Stimulated activated CD8-positive, alpha-beta memory T cell treated with anti-CD3 and anti-CD28 coated beads, Interleukin-15, amount 100 ng/mL, for 48 hours (primary cell): ENCODE results near the gene GLYR1.

Experiments used
- DNase-seq, 2 donors: peaks; one replicate each; pipeline ENCODE4 v3.0.0-alpha.2; 2020; ENCODE audit warnings: low read depth in 2 of 2

Gene GLYR1

DNA sequence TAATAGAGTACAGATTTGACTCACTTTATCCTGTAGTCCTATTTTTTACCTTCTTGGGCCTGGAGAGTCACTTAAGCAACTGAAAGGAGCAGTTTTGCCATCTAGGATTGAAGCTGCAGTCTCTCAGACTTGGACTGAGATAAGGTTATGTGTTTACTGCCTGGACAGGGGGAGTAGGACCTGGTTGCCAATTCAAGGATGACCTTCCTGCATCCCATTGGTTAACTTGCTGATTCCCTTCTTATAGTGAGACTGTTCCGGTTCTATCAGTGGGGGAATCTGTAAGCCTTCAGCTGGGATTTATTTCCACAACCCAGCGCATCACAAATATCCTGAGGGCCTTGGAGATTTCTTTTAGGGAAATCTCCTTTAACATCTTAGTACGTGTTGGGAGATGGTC is 3.1 kb upstream of the GLYR1 start:
- no peak for DNase-seq

DNA sequence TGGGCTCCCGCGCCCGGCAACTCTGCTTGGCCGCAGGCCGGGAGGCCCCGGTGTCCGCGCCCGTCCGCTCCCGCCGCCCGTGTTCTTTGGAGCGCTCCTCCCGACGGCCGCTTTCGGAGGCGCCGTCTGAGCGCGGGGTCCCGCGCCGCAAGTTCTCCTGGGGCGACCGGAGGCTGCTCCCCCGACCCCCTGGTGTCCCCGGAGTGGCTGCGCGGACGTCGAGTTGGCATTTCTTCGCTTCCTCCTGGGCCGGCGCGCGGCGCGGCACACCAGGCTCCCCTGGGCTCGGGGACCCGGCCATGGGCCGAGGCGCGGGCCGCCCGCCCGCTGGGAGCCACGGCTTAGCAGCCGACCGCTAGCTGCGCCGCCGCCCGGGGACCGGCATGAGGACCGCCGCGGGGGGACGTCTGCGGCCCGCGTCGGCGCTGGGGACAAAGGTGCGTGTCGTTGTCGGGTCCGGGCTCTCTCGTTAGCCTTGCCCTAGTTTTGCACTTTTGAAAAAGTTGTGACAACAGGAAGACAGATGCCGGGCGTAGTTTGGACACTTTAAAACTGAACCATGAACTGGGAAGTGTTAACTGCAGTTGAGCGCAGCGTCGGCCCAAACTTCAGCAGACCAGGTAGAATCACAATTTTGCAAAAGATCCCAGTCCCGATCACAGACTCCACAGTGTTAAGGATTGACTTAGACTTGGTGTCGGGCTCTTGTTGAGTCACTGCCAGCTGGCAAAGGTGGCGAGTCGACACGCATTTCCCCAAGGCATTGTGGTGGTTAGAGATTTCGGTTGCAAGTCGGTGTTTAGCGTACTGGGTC is 893 bp upstream of the GLYR1 start:
- DNase-seq, result peak; percentile 17 to 20

DNA sequence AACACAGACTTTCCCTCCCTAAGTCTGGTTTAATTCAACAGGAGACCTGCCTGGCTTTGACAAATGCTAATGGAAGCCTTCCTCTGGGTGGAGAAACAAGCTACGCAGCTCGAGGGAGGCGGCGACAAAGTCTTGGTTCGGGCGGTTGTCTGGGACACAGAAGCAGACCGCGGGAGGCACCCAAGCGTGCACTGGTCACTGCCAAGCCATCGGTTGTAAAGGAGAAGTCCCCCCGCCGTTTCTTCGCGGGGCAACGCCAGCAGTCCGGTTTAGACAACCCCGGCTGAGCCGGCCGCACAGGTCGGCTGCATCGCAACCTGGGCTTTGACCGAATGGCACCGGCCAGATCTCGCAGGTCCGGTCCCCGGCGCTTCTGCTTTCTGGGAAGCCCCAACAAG is 586 bp downstream of the GLYR1 start:
- DNase-seq, result peak in 1 of 2 donors; percentile 3

DNA sequence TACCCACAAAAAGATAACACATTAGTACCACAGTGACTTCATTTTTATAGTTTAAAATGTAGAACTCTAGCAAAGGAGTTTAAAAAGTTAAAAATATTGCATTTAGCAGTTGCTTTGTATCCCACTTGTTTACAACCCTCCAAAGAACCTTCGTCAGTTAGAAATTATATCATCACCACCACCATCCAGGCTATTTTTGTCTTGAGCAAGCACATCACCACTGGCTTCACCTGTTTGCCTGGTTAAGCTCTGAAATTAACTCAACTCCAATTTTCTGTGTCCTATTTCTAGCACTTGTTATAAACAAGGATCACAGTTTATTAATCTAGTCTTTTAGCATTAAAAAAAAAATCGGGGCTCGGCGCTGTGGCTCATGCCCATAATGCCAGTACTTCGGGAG is 6.1 kb downstream of the GLYR1 start:
- DNase-seq, result no peak

DNA sequence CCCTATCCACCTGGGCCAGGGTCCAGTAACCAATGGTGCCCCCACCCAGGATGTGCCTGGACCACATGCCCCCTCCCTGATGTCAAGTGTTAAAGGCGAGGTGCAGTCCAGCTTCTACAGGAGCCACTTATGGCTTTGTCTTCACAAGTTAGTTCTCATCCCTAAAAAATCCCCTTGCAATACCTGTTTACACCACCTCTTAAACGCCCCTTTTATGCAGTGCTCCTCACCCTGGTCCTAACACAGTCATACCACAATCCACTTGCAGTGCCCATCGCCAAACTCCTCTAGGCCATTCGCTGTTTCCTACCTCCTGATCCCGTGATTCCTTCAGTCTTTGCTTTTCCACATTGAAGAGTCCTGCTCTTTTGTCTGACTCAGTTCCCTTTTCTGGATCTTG is 7.1 kb downstream of the GLYR1 start:
- DNase-seq, result no peak

DNA sequence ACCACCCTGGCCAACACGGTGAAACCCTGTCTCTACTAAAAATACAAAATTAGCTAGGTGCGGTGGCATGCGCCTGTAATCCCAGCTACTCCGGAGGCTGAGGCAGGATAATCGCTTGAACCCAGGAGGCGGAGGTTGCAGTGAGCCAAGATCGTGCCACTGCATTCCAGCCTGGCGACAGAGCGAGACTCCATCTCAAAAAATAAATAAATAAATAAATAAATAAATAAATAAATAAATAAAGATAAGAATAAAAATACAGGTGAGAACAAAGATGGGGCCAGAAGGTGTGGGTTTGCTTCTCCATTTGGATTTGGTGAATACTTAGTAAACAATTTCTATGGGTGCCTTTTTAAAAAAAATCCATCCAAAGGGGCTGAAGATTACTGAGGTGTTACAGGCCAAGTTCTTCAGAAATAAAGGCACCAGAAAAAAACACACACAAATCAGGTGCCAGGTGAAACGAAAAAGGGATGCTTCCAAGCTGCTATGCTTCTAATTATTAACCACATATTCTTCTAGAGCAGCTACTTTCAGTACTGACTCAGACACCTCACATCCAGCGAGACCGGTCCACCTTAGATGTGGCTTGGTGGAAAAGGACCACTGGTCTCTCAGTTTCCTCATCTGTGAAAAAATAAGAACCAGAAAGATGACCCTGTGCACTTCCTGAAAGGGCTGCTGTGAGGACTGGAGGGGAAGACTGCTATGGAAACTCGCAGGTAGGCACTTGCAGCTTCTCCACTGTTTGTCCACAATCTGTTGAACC is 9.2 kb downstream of the GLYR1 start:
- DNase-seq, result no peak

DNA sequence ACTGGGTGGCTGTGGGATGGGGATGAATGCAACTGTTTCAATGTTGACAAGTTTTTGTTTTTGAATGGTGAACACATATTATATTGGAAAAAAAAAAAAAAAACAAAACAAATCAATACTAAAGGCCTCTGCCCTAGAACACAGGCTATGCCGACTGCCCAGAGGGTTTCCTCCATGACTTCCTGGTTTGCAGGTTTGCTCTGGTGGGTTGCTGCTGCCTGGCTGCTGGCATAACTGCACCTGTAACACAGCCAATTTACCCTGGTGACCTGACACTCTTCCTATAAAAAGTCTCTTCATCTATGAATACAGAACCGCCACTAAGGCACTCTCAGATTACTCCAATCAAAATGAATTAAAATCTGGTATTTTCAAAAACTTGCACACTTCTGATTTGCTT is 10.4 kb downstream of the GLYR1 start:
- DNase-seq, result no peak

DNA sequence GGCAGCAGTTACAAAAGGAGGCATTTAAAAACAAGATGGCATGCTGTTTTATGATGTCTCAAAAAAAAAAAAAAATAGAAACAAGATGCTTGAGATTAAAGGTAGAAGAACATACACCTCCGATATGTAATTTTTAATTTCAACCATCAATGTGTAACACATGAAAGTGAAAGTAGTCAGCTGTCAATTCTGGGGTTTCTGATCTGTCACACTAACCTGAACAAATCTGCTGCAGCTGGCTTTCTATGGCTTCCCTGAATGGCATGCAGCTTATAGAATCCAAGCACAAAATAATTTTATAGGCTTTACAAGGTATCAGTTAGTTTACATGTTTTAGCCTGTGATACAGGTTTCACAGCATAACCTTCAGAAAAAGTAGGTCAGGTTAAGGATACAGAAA is 13.5 kb downstream of the GLYR1 start:
- no peak for DNase-seq

DNA sequence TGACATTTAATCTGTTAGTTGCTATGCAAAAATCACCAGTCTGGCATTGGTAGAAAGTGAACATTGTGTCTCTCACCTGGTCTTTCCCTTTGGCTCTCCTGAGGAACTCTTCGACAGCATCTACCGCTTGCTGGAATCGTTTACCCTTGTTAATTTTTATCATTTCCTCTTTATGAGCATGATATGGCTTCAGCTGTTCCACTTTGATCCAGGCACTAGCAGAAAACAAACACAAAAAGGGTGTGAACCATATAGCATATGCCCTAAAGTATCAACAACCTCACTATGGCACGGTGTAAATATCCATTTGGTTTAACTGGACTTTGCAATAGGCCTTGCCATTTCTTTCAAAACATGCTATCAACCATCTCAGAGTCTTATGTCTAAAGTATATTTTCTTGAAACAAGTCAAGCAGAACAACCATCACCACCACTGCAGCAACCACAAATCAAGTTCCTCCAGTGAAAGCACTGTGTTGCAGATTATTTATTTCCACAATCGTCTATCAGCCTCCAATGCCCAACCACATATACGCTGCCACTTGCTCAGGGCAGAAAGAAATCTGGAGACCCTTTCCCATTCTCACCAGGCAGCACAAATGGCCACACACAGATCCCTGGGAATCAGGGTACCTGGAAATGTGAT is 14.3 kb downstream of the GLYR1 start:
- no peak for DNase-seq

DNA sequence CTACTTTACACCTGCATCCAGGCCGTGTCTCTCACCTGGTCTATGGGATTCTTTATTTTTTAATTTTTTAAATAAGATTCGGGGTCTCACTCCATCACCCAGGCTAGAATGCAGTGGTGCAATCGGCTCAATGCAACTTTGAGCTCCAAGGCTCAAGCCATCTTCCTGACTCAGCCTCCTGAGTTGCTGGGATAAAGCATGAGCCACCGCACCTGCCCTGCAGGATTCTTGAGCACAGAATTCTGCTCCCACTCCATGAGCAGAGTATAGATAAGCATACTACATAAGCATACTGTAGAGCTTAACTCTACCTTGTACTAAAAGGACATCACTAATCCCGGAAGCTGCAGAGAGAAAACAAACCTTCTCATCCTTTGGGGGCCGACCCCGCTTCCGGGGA is 15.5 kb downstream of the GLYR1 start:
- no peak for DNase-seq

DNA sequence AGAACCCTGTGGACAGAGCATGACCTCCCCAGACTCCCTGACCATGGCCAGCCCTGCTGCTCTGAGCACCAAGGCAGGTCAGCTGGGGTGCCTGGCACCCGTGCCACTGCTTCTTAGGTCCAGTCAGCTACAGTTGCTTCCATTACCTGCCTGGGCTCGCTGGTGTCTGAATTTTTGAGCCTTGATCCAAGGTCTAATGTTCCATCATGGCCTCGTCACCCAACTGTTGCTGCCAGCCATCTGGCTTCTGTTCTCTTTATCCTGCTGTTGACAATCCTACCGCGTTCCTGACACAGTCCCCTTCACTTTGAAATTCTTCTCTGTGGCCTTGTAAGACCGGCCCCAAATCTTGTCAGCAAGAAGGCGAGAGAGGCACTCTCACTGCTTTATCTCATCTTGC is 16.7 kb downstream of the GLYR1 start:
- no peak for DNase-seq

DNA sequence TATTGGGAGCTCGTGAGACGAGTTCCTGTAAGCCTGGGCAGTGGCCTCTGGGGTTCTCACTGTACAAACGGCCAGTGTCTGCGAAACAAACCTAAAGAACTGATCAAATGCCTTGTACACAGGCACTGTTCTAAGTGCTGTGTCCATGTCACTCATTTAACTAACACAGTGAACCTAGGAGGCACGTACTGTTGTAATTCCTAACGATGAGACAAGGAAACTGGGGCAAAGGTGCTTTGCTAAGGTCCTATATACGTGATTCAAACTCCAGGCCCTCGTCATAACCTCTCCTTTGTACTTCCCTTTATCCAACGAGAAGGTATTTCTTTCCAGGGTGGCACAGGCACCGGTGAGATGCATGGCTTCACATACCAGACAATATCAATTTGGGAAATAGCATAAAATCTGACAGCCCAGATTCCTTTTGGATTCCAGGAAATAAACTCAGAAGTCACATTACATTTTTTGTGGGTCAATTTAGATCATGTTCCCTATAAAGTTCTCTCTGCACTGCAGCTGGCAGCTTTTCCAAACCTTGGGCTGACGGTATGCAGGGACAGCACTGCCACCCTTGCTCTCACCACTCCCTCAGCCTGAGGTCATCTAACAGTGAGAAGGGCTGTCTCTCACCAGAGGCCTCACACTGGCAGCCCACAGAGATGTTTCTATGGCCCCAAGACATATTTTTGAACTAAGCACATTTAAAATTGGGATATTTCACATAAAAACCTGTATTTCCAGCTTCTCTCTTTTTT is 18.3 kb downstream of the GLYR1 start:
- DNase-seq, result no peak

DNA sequence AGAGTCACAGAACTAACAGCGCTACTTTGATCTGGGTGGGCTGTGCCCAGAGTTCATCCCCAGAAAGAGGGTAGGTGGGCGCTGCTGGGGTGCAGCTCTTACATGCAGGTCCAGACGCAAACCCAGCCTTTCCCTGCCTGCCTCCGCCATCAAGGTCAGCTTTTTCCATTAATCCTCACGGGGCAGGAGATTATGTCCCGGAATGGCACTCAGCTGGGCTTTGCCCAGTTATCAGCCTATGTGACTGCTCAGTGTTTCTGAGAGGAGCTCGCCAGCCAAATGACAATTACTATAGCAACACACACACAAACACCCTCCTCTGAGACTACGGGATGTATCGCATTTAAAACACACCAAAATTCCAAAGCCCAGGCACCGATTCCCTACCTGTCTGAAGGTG is 20.1 kb downstream of the GLYR1 start:
- no peak for DNase-seq

DNA sequence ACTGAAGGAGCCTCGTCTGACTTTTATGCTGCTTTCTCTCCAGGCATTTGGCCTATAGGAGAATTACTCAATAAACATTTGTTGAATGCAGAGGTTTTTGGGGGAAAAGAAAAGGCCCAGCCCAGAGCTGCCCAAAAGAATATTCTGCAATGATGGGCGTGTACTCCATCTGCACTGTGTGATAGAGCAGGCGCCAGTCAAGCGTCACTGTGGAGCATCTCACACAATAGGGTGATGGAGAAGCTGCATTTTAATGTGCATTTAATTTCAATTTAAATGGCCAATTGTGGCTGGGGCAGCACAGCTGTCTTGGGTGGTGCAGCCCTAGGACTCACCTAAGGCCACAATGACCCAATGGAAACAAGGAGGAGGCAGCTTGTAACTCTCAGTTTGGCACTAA is 20.6 kb downstream of the GLYR1 start:
- no peak for DNase-seq

DNA sequence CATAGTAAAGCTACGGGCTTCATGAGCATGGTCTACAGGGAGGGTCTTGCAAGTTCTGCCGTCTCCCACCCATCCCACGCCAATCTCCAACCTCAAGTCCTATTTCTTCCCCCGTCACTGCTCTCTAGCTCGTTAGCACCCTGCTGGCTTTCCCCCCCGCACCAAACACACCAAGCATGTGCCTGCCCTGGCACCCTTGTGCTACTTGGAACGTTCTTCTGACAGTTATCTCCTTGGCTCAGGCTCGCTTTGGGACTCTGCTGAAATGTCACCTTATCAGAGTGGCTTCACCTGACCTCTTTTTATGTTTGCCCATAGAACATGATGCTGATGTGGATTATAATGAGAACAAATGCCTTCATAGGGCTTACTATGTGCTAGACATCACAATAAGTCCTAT is 21.9 kb downstream of the GLYR1 start:
- DNase-seq, result no peak

DNA sequence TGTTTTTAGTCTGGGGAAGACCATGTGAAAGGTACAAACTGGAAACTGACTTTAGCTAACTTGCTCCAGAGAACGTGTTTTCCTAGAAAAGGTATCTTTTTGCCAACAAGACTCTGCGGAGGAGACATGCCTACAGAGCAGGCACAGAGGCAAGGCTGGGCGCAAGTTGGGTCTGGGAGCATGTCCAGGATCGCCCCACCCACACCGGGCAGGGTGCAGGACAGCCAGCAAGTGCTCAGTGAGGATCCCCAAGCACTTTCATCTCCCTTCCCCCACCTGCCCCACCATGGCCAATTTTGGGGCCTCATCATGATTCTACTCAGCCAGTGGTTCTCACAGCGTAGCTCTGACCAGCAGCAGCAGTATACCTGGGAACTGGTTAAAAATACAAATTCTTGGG is 26.4 kb downstream of the GLYR1 start:
- no peak for DNase-seq

DNA sequence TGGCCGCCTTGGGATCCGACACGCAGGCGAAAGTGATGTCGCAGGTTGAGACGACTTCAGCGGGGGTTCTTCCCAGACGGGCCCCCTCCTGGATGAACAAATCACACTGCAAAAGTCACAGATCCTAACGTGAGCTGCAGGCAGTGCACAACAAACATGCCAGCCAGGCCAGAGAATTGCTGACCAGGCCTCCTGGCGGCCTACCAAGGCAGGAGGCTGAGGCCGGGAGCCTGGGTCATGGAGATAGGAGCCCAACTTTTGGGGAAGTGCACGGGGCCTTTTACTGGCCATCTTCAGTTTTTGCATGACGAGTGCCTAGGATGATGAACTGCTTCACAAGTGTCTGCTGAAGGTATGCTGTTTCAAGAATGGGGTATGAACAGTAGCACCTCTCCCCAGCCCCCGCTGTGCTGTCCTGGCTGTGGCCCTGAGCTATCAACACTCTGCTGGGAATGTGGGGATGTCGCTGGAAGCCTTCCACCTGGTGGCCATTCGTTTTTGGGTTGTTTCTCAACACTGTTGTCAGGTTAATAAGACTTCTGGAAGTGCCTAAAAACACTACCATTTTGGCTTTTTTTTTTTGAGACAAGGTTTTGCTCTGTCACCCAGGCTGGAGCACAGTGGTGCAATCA is 32.4 kb downstream of the GLYR1 start:
- DNase-seq, result no peak

DNA sequence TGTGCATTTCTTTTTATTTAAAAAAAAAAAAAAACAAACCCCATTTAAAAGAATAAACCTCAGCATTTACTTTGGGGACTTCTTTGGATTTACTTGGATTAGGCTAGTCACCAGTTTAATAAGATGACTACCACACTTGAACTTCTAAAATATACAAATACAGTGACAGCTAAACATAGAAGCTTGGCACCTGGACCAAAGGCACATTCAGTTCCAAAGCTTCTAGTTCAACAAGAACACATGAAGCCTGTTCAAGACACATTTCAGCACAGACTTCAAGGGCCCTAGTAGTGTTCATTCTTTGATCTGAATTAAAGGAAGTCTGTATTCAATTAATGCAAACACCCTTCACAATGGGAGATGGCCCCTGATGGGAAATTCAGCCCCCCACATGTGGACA is 33.0 kb downstream of the GLYR1 start:
- DNase-seq, result no peak

DNA sequence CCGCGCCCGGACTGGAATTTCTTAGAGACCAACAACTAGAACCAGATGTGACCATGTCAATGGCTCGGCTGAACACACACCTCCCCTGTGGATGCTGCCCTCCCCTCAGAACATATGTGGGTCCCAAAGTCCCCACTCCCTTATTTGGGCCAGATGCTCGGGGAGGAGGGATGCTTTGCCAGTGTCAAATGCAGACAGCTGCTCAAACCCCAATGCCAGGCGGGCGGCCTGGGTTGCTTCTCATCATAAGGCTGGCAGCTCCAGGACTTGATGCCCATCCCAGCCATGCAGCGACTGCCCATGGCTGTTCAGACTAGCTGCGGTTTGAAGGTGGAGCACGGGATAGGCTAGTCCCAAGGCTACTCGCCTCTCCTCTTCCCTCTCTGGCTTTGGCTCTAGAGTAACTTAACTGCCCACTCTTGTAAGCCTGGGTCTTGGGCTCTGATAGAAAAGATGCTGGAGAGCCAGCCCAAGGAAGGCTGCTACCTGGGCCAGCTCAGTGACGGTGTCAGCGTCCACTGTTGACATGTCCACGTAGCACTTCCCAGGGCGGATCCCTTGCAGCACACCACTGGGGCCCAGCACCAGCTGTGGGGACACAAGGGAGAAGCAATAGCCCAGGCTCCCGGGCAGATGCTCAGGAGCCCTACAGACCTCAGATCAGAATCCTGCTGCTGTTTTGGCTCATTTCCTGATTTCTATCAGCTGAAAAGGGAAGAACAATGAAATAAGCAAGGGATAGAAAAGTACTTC is 33.7 kb downstream of the GLYR1 start:
- no peak for DNase-seq

DNA sequence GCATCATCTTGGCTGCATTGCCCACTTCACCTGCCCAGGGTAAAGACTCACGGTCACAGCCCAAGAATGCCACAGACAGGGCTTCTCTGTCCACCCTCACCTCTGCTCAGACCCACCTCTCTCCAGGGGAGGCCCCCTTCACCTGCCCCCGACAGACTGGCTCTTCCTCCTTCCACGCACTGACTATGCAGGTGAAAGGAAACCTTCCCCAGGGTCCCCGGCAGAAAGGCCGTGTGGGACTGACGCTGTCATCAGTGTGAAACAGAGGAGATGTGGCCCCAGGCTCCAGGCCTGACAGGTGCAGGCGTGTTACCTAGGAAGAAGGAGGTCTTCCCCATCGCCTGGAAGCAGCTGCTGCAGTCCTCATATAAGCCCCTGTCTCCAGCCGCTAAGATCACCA is 35.3 kb downstream of the GLYR1 start:
- no peak for DNase-seq

DNA sequence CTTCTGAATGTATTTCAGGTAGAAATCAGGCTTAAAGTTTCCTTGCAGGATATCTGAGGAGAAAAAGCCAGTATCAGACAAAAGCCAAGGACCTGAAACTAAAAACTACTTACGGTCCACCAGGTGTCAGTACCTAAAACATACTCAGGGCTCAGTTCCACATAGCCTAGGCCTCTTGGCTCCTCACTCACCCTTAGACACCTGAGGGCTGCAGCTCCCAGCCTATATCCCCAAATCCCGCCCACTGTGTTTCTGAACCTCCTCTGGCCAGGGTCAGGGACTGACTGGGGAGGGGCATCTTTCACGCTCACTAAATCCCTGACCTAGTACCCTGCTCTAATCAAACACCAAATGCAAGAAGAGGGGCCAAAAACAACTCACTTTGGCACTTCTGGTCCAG is 35.8 kb downstream of the GLYR1 start:
- DNase-seq, result no peak
